MCF 10A (cell line): Measurements from ENCODE around the gene KCNF1. TPM values are rescaled to one million over a fixed set of nuclear protein-coding genes. Genes with fewer than 3 reads are reported as not detected.

Experiments
- BruUV-seq: library from RNA; stranded (reverse); fragments of 400-500 nt; replicated peaks from 2 replicates; lab custom pipeline; 2021; lab: Mats Ljungman, UMichigan
- CTCF ChIA-PET: fragments of 300-600 bp; sonication (Branson Sonifier 250); formaldehyde crosslinking; extraction: SDS; loops from one replicate; lab custom pipeline; 2021; ENCODE audit warnings: antibody characterized with exemption, inconsistent platforms; lab: Yijun Ruan, JAX
- POLR2A ChIA-PET: fragments of 300-600, 350-650 bp; sonication (Branson Sonifier 250); formaldehyde crosslinking; extraction: SDS; loops from one replicate; lab custom pipeline; 2020; ENCODE audit warnings: antibody characterized with exemption, inconsistent platforms; lab: Yijun Ruan, JAX
- DNase-seq: peaks from one replicate; pipeline ENCODE4 v3.0.0-alpha.2; 2018; ENCODE audit not compliant: unreplicated experiment
- H3K27ac Mint-ChIP-seq: one replicate; pipeline ENCODE4 v1.8.0; 2022; ENCODE audit warnings: mild to moderate bottlenecking, low read depth, mixed read lengths; ENCODE audit not compliant: unreplicated experiment
- H3K27me3 Mint-ChIP-seq: one replicate; pipeline ENCODE4 v1.8.0; 2022; ENCODE audit warnings: mixed read lengths; ENCODE audit not compliant: insufficient read depth, unreplicated experiment
- H3K36me3 Mint-ChIP-seq: one replicate; pipeline ENCODE4 v1.8.0; 2022; ENCODE audit warnings: mild to moderate bottlenecking, moderate library complexity, mixed read lengths; ENCODE audit not compliant: insufficient read depth, unreplicated experiment
- H3K4me1 Mint-ChIP-seq: one replicate; pipeline ENCODE4 v1.8.0; 2022; ENCODE audit warnings: mixed read lengths; ENCODE audit not compliant: insufficient read depth, unreplicated experiment
- H3K4me3 Mint-ChIP-seq: one replicate; pipeline ENCODE4 v1.8.0; 2022; ENCODE audit warnings: mild to moderate bottlenecking, moderate library complexity, mixed read lengths; ENCODE audit not compliant: unreplicated experiment
- H3K9me3 Mint-ChIP-seq: one replicate; pipeline ENCODE4 v1.8.0; 2022; ENCODE audit warnings: mixed read lengths; ENCODE audit not compliant: unreplicated experiment
- intact Hi-C: fragments of 100-400 bp; cut with micrococcal nuclease; formaldehyde crosslinking; loops from 2 replicates; pipeline ENCODE4 v1.14.1; 2022
- total RNA-seq: library from RNA; stranded (reverse); gene quantifications from 2 replicates; pipeline ENCODE4 v1.2.3, GENCODE V29; 2022
- TF ChIP-seq, protein P1 (sequence below): fragments of 200-600 bp; IDR thresholded peaks from one replicate; pipeline ENCODE4 v1.8.0; 2022; ENCODE audit warnings: antibody characterized with exemption, mild to moderate bottlenecking; ENCODE audit not compliant: unreplicated experiment

The KCNF1 gene
- total RNA-seq, 1 experiment from 2014 or later: not detected

- Mint-ChIP-seq H3K4me3 (no peak overlapping the region), H3K9me3 (no peaks in the 10 kb centered on the region)
- CTCF ChIA-PET: interaction anchor here (0.6 kb wide), 1 partner anchor 141 kb away, joined by 3 read pairs; no protein-coding TSS in a partner anchor
These were observed 14.6 kb downstream of the KCNF1 start for GRCh38 chr2:10926191-10926820.

GRCh38 chr2:10930721-10931516 lies 19.2 kb downstream of the KCNF1 start:
- H3K27ac Mint-ChIP-seq: no peak overlapping the region
- CTCF ChIA-PET: interaction anchor here (0.7 kb wide), 1 partner anchor 346 kb away, joined by 4 read pairs; no protein-coding TSS in a partner anchor
- no peak for DNase-seq

More at GRCh38 chr2:10926191-10926820, 14.6 kb downstream of the KCNF1 start:
- DNase-seq: no peak
- intact Hi-C loops: no loop called here
- H3K36me3 Mint-ChIP-seq: no peaks in the 10 kb centered on the region
- POLR2A ChIA-PET: no interaction called here
- TF ChIP-seq, protein P1, sequence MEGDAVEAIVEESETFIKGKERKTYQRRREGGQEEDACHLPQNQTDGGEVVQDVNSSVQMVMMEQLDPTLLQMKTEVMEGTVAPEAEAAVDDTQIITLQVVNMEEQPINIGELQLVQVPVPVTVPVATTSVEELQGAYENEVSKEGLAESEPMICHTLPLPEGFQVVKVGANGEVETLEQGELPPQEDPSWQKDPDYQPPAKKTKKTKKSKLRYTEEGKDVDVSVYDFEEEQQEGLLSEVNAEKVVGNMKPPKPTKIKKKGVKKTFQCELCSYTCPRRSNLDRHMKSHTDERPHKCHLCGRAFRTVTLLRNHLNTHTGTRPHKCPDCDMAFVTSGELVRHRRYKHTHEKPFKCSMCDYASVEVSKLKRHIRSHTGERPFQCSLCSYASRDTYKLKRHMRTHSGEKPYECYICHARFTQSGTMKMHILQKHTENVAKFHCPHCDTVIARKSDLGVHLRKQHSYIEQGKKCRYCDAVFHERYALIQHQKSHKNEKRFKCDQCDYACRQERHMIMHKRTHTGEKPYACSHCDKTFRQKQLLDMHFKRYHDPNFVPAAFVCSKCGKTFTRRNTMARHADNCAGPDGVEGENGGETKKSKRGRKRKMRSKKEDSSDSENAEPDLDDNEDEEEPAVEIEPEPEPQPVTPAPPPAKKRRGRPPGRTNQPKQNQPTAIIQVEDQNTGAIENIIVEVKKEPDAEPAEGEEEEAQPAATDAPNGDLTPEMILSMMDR: no peak
- no TSS peak for BruUV-seq
- no peaks in the 10 kb centered on the region for H3K4me1 Mint-ChIP-seq
- H3K27me3 Mint-ChIP-seq: peaks cover 69% of the 10 kb centered on the region
- no peak overlapping the region for H3K27ac Mint-ChIP-seq

DNA sequence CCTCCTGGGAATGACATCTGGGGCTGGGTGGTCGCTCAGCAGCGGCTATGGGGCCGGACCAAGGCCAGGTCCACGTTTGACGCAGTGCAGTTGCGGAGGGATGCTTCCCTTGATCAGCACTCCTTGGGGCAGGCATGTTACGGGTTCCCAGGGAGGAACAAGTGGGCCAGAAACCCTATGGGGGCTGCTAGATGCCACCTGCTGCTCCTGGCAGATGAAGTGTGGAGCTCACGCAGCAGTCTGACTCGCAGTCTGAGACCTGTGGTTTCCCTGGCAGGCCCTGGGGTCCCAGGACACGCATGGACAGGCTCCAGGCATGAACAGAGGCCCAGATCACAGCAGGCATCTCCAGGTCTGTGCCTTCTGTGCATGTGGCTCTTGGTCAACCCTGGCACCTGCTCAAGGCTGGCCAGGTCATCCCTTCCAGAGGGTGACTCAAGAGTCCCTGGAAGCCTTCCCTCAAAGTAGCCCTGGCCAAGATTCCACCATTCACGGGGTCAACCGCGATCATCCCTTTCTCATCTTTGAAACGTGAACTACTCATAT lies 20.0 kb downstream of the KCNF1 start:
- Mint-ChIP-seq H3K9me3 (no peaks in the 10 kb centered on the region), H3K27ac (no peak overlapping the region), H3K4me1 (peaks cover 12% of the 10 kb centered on the region), H3K36me3 (no peaks in the 10 kb centered on the region), H3K4me3 (no peak overlapping the region), H3K27me3 (peaks cover 39% of the 10 kb centered on the region)
- POLR2A ChIA-PET: no interaction called here
- TF ChIP-seq, protein P1: no peak
- BruUV-seq: no TSS peak
- intact Hi-C loops: no loop called here
- DNase-seq: peak; percentile 78
- CTCF ChIA-PET: no interaction called here

More at GRCh38 chr2:10930721-10931516, 19.2 kb downstream of the KCNF1 start:
- BruUV-seq: no TSS peak
- POLR2A ChIA-PET: no interaction called here
- intact Hi-C loops: no loop called here
- no peaks in the 10 kb centered on the region for H3K36me3 Mint-ChIP-seq
- no peak overlapping the region for H3K4me3 Mint-ChIP-seq
- peaks cover 48% of the 10 kb centered on the region for H3K27me3 Mint-ChIP-seq
- TF ChIP-seq, protein P1: no peak
- H3K4me1 Mint-ChIP-seq: peaks cover 4% of the 10 kb centered on the region
- no peaks in the 10 kb centered on the region for H3K9me3 Mint-ChIP-seq
